ENCODE measurements around the gene PRSS38.

DNA sequence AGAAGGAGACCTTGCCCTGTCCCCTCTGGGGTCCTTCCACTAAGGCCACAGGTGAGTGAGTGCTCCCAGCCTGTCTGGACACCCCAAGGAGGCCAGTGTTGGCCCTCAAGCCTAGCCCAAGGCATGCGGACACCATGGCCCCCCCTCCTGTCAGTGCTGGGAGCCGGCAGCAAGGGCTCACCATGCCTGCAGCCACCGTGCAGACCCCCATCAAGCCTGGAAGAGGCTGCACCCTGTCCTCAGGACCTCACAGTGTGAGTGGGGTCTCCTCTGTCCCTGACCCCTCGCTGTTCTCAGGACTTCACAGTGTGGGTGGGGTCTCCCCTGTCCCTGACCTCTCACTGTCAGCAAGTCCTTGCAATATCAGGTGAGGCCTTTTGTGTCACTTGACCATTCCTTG lies 33.2 kb upstream of the PRSS38 start:
- TF ChIP-seq RAD21 (conservative IDR thresholded peaks at IDR 0.05 in 1 of 2, IDR thresholded peaks at IDR 0.05 in 1 of 2) (no peak), POLR2A (IDR thresholded peaks at IDR 0.05; ENCODE audit: low read length) (no peak), CEBPB (IDR thresholded peaks at IDR 0.05) (no peak), FOSL2 (IDR thresholded peaks at IDR 0.05) (no peak), FOSL2 (CRISPR knock-in tag; IDR thresholded peaks at IDR 0.05) (no peak), JUN (IDR thresholded peaks at IDR 0.05) (no peak), CBX8 (IDR thresholded peaks at IDR 0.05) (no peak), EHF (CRISPR knock-in tag; IDR thresholded peaks at IDR 0.05) (no peak), MAZ (IDR thresholded peaks at IDR 0.05; ENCODE audit: borderline replicate concordance, low read depth, low read length) (no peak)
- TF ChIP-seq, protein P1, sequence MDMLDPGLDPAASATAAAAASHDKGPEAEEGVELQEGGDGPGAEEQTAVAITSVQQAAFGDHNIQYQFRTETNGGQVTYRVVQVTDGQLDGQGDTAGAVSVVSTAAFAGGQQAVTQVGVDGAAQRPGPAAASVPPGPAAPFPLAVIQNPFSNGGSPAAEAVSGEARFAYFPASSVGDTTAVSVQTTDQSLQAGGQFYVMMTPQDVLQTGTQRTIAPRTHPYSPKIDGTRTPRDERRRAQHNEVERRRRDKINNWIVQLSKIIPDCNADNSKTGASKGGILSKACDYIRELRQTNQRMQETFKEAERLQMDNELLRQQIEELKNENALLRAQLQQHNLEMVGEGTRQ (IDR thresholded peaks at IDR 0.05), result no peak
- TF ChIP-seq, protein P2, sequence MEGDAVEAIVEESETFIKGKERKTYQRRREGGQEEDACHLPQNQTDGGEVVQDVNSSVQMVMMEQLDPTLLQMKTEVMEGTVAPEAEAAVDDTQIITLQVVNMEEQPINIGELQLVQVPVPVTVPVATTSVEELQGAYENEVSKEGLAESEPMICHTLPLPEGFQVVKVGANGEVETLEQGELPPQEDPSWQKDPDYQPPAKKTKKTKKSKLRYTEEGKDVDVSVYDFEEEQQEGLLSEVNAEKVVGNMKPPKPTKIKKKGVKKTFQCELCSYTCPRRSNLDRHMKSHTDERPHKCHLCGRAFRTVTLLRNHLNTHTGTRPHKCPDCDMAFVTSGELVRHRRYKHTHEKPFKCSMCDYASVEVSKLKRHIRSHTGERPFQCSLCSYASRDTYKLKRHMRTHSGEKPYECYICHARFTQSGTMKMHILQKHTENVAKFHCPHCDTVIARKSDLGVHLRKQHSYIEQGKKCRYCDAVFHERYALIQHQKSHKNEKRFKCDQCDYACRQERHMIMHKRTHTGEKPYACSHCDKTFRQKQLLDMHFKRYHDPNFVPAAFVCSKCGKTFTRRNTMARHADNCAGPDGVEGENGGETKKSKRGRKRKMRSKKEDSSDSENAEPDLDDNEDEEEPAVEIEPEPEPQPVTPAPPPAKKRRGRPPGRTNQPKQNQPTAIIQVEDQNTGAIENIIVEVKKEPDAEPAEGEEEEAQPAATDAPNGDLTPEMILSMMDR (IDR thresholded peaks at IDR 0.05), result no peak
- TF ChIP-seq, protein P3, sequence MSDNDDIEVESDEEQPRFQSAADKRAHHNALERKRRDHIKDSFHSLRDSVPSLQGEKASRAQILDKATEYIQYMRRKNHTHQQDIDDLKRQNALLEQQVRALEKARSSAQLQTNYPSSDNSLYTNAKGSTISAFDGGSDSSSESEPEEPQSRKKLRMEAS (IDR thresholded peaks at IDR 0.05), result no peak
- TF ChIP-seq, protein P4, sequence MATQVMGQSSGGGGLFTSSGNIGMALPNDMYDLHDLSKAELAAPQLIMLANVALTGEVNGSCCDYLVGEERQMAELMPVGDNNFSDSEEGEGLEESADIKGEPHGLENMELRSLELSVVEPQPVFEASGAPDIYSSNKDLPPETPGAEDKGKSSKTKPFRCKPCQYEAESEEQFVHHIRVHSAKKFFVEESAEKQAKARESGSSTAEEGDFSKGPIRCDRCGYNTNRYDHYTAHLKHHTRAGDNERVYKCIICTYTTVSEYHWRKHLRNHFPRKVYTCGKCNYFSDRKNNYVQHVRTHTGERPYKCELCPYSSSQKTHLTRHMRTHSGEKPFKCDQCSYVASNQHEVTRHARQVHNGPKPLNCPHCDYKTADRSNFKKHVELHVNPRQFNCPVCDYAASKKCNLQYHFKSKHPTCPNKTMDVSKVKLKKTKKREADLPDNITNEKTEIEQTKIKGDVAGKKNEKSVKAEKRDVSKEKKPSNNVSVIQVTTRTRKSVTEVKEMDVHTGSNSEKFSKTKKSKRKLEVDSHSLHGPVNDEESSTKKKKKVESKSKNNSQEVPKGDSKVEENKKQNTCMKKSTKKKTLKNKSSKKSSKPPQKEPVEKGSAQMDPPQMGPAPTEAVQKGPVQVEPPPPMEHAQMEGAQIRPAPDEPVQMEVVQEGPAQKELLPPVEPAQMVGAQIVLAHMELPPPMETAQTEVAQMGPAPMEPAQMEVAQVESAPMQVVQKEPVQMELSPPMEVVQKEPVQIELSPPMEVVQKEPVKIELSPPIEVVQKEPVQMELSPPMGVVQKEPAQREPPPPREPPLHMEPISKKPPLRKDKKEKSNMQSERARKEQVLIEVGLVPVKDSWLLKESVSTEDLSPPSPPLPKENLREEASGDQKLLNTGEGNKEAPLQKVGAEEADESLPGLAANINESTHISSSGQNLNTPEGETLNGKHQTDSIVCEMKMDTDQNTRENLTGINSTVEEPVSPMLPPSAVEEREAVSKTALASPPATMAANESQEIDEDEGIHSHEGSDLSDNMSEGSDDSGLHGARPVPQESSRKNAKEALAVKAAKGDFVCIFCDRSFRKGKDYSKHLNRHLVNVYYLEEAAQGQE (IDR thresholded peaks at IDR 0.05), result no peak
